ENCODE data around the gene LBH. TPM values are rescaled to one million over a fixed set of nuclear protein-coding genes. Genes with fewer than 3 reads are reported as not detected.

Gene LBH
- total and polyA plus RNA-seq, 2 donors (not counting 3 experiments of a cell fraction or from before 2014, with no cell fraction given), result 5.3 to 5.5 TPM

DNA sequence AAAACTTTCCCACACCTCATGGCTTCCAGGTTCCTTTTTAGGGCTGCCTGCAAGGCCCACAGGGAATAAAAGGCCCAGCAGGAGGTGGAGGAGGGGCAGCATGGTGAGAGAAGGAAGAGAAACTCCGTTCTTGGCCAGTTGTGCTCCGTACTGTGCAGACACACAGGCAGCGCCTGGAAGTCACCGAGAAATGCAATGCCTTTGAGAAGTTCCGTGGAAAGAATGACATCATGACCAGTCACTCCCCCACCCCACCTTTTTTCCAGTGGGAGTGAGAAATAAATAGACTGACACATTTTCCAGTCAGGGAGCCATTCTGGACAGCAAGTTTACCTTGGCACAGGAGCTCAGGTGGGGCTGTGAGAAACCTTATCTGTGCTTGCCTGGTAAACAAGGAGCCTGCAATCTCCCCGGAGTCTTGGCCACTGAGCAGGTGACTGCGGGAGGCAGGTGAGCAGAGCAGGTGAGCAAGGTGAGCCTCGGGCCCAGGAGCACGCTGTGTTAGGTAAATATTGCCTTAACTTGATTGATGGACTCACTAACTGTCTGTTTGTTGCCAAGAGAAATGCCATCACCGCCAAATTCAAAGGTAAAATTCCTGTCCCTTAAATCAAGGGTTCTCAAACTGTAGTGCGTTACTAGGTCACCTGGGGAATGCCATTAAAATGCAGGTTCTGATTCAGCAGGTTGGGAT lies 13.5 kb upstream of the LBH start:
- CTCF ChIA-PET, result interaction anchor here (1.0 to 1.4 kb wide), 4 partner anchors 9 to 494 kb away, joined by 5 to 8 read pairs (median 6); no protein-coding TSS in a partner anchor
- no peaks in the 10 kb centered on the region for H3K36me3 ChIP-seq (ENCODE audit: control insufficient read depth in 2 of 2, extremely low read depth in 1 of 2, insufficient read depth in 2 of 2, low read length in 2 of 2)
- no peaks in the 10 kb centered on the region for H4K20me1 ChIP-seq (replicated peaks; ENCODE audit: control insufficient read depth, extremely low read depth, insufficient read depth, low read length)
- BruUV-seq (replicated peaks), result no TSS peak
- H3K9me1 ChIP-seq (replicated peaks; ENCODE audit: control insufficient read depth, extremely low read depth, insufficient read depth, low read length), result no peaks in the 10 kb centered on the region
- no peak for TF ChIP-seq EZH2 (IDR thresholded peaks at IDR 0.05; ENCODE audit: borderline replicate concordance, low read depth, low read length, severe bottlenecking)
- TF ChIP-seq GATA2 (IDR thresholded peaks at IDR 0.05; ENCODE audit: insufficient read depth, insufficient read length, low read depth, low read length), result no peak
- TF ChIP-seq JUN (IDR thresholded peaks at IDR 0.05; ENCODE audit: borderline replicate concordance, insufficient read depth, insufficient read length, low read depth), result no peak
- TF ChIP-seq, protein P1, sequence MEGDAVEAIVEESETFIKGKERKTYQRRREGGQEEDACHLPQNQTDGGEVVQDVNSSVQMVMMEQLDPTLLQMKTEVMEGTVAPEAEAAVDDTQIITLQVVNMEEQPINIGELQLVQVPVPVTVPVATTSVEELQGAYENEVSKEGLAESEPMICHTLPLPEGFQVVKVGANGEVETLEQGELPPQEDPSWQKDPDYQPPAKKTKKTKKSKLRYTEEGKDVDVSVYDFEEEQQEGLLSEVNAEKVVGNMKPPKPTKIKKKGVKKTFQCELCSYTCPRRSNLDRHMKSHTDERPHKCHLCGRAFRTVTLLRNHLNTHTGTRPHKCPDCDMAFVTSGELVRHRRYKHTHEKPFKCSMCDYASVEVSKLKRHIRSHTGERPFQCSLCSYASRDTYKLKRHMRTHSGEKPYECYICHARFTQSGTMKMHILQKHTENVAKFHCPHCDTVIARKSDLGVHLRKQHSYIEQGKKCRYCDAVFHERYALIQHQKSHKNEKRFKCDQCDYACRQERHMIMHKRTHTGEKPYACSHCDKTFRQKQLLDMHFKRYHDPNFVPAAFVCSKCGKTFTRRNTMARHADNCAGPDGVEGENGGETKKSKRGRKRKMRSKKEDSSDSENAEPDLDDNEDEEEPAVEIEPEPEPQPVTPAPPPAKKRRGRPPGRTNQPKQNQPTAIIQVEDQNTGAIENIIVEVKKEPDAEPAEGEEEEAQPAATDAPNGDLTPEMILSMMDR (IDR thresholded peaks at IDR 0.05; ENCODE audit: extremely low read depth in 1 of 2, insufficient read depth in 1 of 2, low read depth in 1 of 2, low read length in 2 of 2), result no peak
- no peak for TF ChIP-seq MYC (IDR thresholded peaks at IDR 0.05; ENCODE audit: low read depth, low read length)
- H3K4me2 ChIP-seq (ENCODE audit: insufficient read depth, low read length), result no peak overlapping the region
- DNase-seq (ENCODE audit: low read depth, low spot score) (no peak), FAIRE-seq (no peak)
- H3K27me3 ChIP-seq (ENCODE audit: control insufficient read depth in 2 of 2, insufficient read depth in 2 of 2, low read length in 2 of 2), result peaks cover 0 to 6% of the 10 kb centered on the region in 2 experiments
- no peaks in the 10 kb centered on the region for H3K9me3 ChIP-seq (replicated peaks; ENCODE audit: control insufficient read depth, insufficient read depth, low read length)
- POLR2A ChIA-PET, result no interaction called here
- no peak overlapping the region for H3K27ac ChIP-seq (ENCODE audit: insufficient read depth, low read depth, low read length)
- H3K79me2 ChIP-seq (ENCODE audit: control insufficient read depth, insufficient read depth, low read length), result no peaks in the 10 kb centered on the region
- no peak overlapping the region for H3K4me3 ChIP-seq (replicated peaks in 1 of 3; ENCODE audit: insufficient read depth in 1 of 3, low read depth in 1 of 3, low read length in 3 of 3)
- intact Hi-C loops (cut with micrococcal nuclease) (no loop called here), dilution Hi-C loops (cut with MboI; ENCODE audit: extremely low pct_ligation_motif_present, low sequenced_read_pairs) (no loop called here)
- H2AFZ ChIP-seq (ENCODE audit: low read depth, low read length), result no peak overlapping the region
- no peaks in the 10 kb centered on the region for H3K4me1 ChIP-seq (ENCODE audit: control insufficient read depth, extremely low read depth, insufficient read depth, low read length)
- H3K9ac ChIP-seq (replicated peaks; ENCODE audit: extremely low read depth, insufficient read depth, low read length), result no peak overlapping the region

All from endothelial cell of umbilical vein (primary cell).